Measurements from ENCODE around the gene ANKRD33. TPM values are rescaled to one million over a fixed set of nuclear protein-coding genes. Genes with fewer than 3 reads are reported as not detected.

Gene ANKRD33
- total and polyA plus RNA-seq, 2 of the 13 experiments (the other 11 are each of a cell fraction or from before 2014, with no cell fraction given) = 0.04 TPM; not detected in 1

- Histone ChIP-seq H3K4me3 (replicated peaks in 1 of 3; ENCODE audit: insufficient read depth in 1 of 3, low read depth in 2 of 3, low read length in 3 of 3) (no peak overlapping the region), H3K36me3 (replicated peaks in 1 of 2; ENCODE audit: control insufficient read depth in 1 of 2, insufficient read depth in 2 of 2, low read length in 2 of 2) (no peaks in the 10 kb centered on the region), H3K27ac (ENCODE audit: extremely low read length, insufficient read depth, low read length) (no peak overlapping the region), H3K27me3 (ENCODE audit: control insufficient read depth in 1 of 2, insufficient read depth in 2 of 2, low read length in 2 of 2) (no peaks in the 10 kb centered on the region; a peak in 1 of 5 replicates), H3K9me3 (ENCODE audit: low read length) (no peaks in the 10 kb centered on the region), H4K20me1 (ENCODE audit: insufficient read depth, low read length) (no peaks in the 10 kb centered on the region), H3K79me2 (ENCODE audit: insufficient read depth, low read length) (no peaks in the 10 kb centered on the region), H3K4me1 (ENCODE audit: insufficient read depth, low read length) (peaks cover 19% of the 10 kb centered on the region), H3K4me2 (ENCODE audit: low read depth, low read length) (no peak overlapping the region), H3K9ac (ENCODE audit: insufficient read depth, low read depth, low read length) (no peak overlapping the region), H2AFZ (ENCODE audit: low read length) (no peak overlapping the region)
- WGBS (ENCODE audit: low lambda C conversion rate) = 92% methylated on average over 1 of the region's 6 CpGs
- intact Hi-C loops (cut with micrococcal nuclease; ENCODE audit: unreplicated experiment) (no loop called here), in situ Hi-C loops (cut with HindIII; ENCODE audit: extremely low pct_ligation_motif_present, low pct_unique_long_range_greater_than_20kb) (no loop called here)
- DNase-seq (ENCODE audit: low spot score) = no peak
- FAIRE-seq = no peak
- ChIA-PET POLR2A (no interaction called here), CTCF (ENCODE audit: low intra/inter-chr PET ratio, low total read pairs) (no interaction called here)
- no peak for ATAC-seq
- BruUV-seq (replicated peaks) = no TSS peak
- no peak for TF ChIP-seq HNRNPK (IDR thresholded peaks at IDR 0.05; ENCODE audit: low read depth, low read length, poor library complexity, severe bottlenecking)
Observed at GRCh38 chr12:51840966-51841365, 46.9 kb upstream of the ANKRD33 start.

DNA sequence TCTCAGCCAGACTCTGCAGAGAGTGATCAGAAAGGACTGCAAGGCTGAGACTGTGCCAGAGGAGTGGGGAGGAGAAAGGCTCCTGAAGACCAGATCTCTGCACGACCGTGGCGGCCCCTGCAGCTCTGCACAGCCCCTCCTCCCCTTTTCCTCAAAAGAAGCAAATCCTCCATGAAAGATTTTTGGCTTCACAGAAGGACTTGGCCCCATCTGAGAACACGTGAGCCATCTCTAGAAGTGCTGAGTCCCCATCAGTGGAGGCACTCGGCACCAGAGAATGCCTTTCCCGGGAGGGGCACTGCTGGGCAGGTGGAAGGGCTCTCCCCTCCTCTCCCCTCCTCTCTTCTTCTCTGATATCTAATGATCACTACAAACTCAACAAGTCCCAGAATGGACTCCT, 46.2 kb upstream of the ANKRD33 start:
- H3K36me3 ChIP-seq (replicated peaks in 1 of 2; ENCODE audit: control insufficient read depth in 1 of 2, insufficient read depth in 2 of 2, low read length in 2 of 2) = no peaks in the 10 kb centered on the region
- in situ Hi-C loops (cut with HindIII; ENCODE audit: extremely low pct_ligation_motif_present, low pct_unique_long_range_greater_than_20kb) (no loop called here), intact Hi-C loops (cut with micrococcal nuclease; ENCODE audit: unreplicated experiment) (no loop called here)
- no peaks in the 10 kb centered on the region for H4K20me1 ChIP-seq (ENCODE audit: insufficient read depth, low read length)
- WGBS (ENCODE audit: low lambda C conversion rate) = 78% methylated on average over 6 of the region's 6 CpGs
- TF ChIP-seq PTBP1 (IDR thresholded peaks at IDR 0.05; ENCODE audit: low read depth, low read length, poor library complexity, severe bottlenecking) = no peak
- no peak for TF ChIP-seq ZFP1 (CRISPR knock-in tag; IDR thresholded peaks at IDR 0.05)
- TF ChIP-seq, protein P1, sequence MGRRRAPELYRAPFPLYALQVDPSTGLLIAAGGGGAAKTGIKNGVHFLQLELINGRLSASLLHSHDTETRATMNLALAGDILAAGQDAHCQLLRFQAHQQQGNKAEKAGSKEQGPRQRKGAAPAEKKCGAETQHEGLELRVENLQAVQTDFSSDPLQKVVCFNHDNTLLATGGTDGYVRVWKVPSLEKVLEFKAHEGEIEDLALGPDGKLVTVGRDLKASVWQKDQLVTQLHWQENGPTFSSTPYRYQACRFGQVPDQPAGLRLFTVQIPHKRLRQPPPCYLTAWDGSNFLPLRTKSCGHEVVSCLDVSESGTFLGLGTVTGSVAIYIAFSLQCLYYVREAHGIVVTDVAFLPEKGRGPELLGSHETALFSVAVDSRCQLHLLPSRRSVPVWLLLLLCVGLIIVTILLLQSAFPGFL (CRISPR knock-in tag; IDR thresholded peaks at IDR 0.05) = no peak
- no peak for TF ChIP-seq YY1 (IDR thresholded peaks at IDR 0.05; ENCODE audit: insufficient read depth, insufficient replicate concordance, low read depth, low read length)
- no peak for TF ChIP-seq MAFK (conservative IDR thresholded peaks at IDR 0.05 in 1 of 2, IDR thresholded peaks at IDR 0.05 in 1 of 2; ENCODE audit: low read length in 2 of 2)
- no peak for TF ChIP-seq MXI1 (IDR thresholded peaks at IDR 0.05; ENCODE audit: borderline replicate concordance, low read depth, low read length)
- TF ChIP-seq ZFP62 (CRISPR knock-in tag; IDR thresholded peaks at IDR 0.05) = no peak
- TF ChIP-seq SMARCC2 (IDR thresholded peaks at IDR 0.05) = no peak
- TF ChIP-seq, protein P2, sequence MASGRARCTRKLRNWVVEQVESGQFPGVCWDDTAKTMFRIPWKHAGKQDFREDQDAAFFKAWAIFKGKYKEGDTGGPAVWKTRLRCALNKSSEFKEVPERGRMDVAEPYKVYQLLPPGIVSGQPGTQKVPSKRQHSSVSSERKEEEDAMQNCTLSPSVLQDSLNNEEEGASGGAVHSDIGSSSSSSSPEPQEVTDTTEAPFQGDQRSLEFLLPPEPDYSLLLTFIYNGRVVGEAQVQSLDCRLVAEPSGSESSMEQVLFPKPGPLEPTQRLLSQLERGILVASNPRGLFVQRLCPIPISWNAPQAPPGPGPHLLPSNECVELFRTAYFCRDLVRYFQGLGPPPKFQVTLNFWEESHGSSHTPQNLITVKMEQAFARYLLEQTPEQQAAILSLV (CRISPR knock-in tag; IDR thresholded peaks at IDR 0.05; ENCODE audit: borderline replicate concordance) = no peak
- TF ChIP-seq, protein P3, sequence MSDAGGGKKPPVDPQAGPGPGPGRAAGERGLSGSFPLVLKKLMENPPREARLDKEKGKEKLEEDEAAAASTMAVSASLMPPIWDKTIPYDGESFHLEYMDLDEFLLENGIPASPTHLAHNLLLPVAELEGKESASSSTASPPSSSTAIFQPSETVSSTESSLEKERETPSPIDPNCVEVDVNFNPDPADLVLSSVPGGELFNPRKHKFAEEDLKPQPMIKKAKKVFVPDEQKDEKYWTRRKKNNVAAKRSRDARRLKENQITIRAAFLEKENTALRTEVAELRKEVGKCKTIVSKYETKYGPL (CRISPR knock-in tag; IDR thresholded peaks at IDR 0.05) = no peak
- TF ChIP-seq CCAR2 (optimal IDR thresholded peaks at IDR 0.05; ENCODE audit: low read depth, low read length) = no peak
- no peak for TF ChIP-seq SETDB1 (CRISPR knock-in tag; IDR thresholded peaks at IDR 0.05; ENCODE audit: borderline replicate concordance)
- no peak for TF ChIP-seq ZSCAN25 (CRISPR knock-in tag; IDR thresholded peaks at IDR 0.05)
- no peak for TF ChIP-seq TEAD2 (CRISPR knock-in tag; IDR thresholded peaks at IDR 0.05)
- no peak for TF ChIP-seq ZFX (CRISPR knock-in tag; IDR thresholded peaks at IDR 0.05; ENCODE audit: low read depth)
- no peak for TF ChIP-seq ZNF569 (CRISPR knock-in tag; IDR thresholded peaks at IDR 0.05; ENCODE audit: borderline replicate concordance)
- TF ChIP-seq KMT2A (CRISPR knock-in tag; IDR thresholded peaks at IDR 0.05) = no peak
- ATAC-seq (no peak), DNase-seq (ENCODE audit: low spot score) (no peak), FAIRE-seq (no peak)
- no peaks in the 10 kb centered on the region for H3K79me2 ChIP-seq (ENCODE audit: insufficient read depth, low read length)
- no TSS peak for BruUV-seq (replicated peaks)
- H3K27ac ChIP-seq (ENCODE audit: extremely low read length, insufficient read depth, low read length) = no peak overlapping the region
- H3K4me3 ChIP-seq (replicated peaks in 1 of 3; ENCODE audit: insufficient read depth in 1 of 3, low read depth in 2 of 3, low read length in 3 of 3) = no peak overlapping the region
- ChIA-PET CTCF (ENCODE audit: low intra/inter-chr PET ratio, low total read pairs) (no interaction called here), POLR2A (no interaction called here)
- H3K4me2 ChIP-seq (ENCODE audit: low read depth, low read length) = no peak overlapping the region
- no peaks in the 10 kb centered on the region for H3K9me3 ChIP-seq (ENCODE audit: low read length)
- H2AFZ ChIP-seq (ENCODE audit: low read length) = no peak overlapping the region
- no peak overlapping the region for H3K9ac ChIP-seq (ENCODE audit: insufficient read depth, low read depth, low read length)
- peaks cover 0 to 6% of the 10 kb centered on the region in 2 experiments; a peak in 1 of 5 replicates for H3K27me3 ChIP-seq (ENCODE audit: control insufficient read depth in 1 of 2, insufficient read depth in 2 of 2, low read length in 2 of 2)
- H3K4me1 ChIP-seq (ENCODE audit: insufficient read depth, low read length) = peaks cover 26% of the 10 kb centered on the region
